Measurements from ENCODE around the gene ZCWPW1. TPM values are rescaled to one million over a fixed set of nuclear protein-coding genes. Genes with fewer than 3 reads are reported as not detected.

The ZCWPW1 gene
- total and polyA plus RNA-seq, 3 donors from 2014 or later: 83.5 to 145 (median 96.5) TPM

- Histone ChIP-seq H3K9me3 (no peaks in the 10 kb centered on the region), H3K4me3 (no peak overlapping the region), H3K27ac (no peak overlapping the region), H3K4me1 (no peaks in the 10 kb centered on the region), H3K36me3 (ENCODE audit: low read depth, missing control alignments) (no peaks in the 10 kb centered on the region), H3K27me3 (no peaks in the 10 kb centered on the region)
- intact Hi-C loops (cut with DNase I; ENCODE audit: low total_unique reads): no loop called here
- WGBS, 2 donors: 75 to 79% methylated on average over 1 of the region's 1 CpG
- peak in 1 of 3 experiments; percentile 11 for TF ChIP-seq CTCF (IDR thresholded peaks at IDR 0.05)
- no peak for TF ChIP-seq POLR2A (IDR thresholded peaks at IDR 0.05)
- no peak for DNase-seq
Observed at GRCh38 chr7:100418930-100419659, 9.4 kb downstream of the ZCWPW1 start.

- Histone ChIP-seq H3K4me1 (no peaks in the 10 kb centered on the region), H3K27me3 (no peaks in the 10 kb centered on the region), H3K9me3 (no peaks in the 10 kb centered on the region), H3K36me3 (ENCODE audit: low read depth, missing control alignments) (no peaks in the 10 kb centered on the region), H3K4me3 (no peak overlapping the region), H3K27ac (no peak overlapping the region)
- DNase-seq: no peak
- no peak for TF ChIP-seq POLR2A (IDR thresholded peaks at IDR 0.05)
- 85 to 89% methylated on average over 5 of the region's 5 CpGs for WGBS, 2 donors
- intact Hi-C loops (cut with DNase I; ENCODE audit: low total_unique reads): no loop called here
Observed at GRCh38 chr7:100415448-100415847, 13.1 kb downstream of the ZCWPW1 start.

GRCh38 chr7:100413889-100414288, 14.6 kb downstream of the ZCWPW1 start:
- Histone ChIP-seq H3K4me3 (no peak overlapping the region), H3K4me1 (no peaks in the 10 kb centered on the region), H3K27me3 (no peaks in the 10 kb centered on the region), H3K36me3 (ENCODE audit: low read depth, missing control alignments) (no peaks in the 10 kb centered on the region), H3K27ac (no peak overlapping the region), H3K9me3 (no peaks in the 10 kb centered on the region)
- WGBS, 2 donors: 88 to 90% methylated on average over 1 of the region's 1 CpG
- intact Hi-C loops (cut with DNase I; ENCODE audit: low total_unique reads): no loop called here
- TF ChIP-seq POLR2A (IDR thresholded peaks at IDR 0.05) (no peak), CTCF (IDR thresholded peaks at IDR 0.05) (no peak)
- DNase-seq: no peak

GRCh38 chr7:100413346-100413745, 15.2 kb downstream of the ZCWPW1 start:
- Histone ChIP-seq H3K4me3 (no peak overlapping the region), H3K4me1 (no peaks in the 10 kb centered on the region), H3K27me3 (no peaks in the 10 kb centered on the region), H3K9me3 (no peaks in the 10 kb centered on the region), H3K27ac (no peak overlapping the region), H3K36me3 (ENCODE audit: low read depth, missing control alignments) (no peaks in the 10 kb centered on the region)
- TF ChIP-seq POLR2A (IDR thresholded peaks at IDR 0.05) (no peak), CTCF (IDR thresholded peaks at IDR 0.05) (no peak)
- intact Hi-C loops (cut with DNase I; ENCODE audit: low total_unique reads): no loop called here
- DNase-seq: no peak

GRCh38 chr7:100411101-100411500, 17.4 kb downstream of the ZCWPW1 start:
- no peak overlapping the region for H3K4me3 ChIP-seq
- H3K36me3 ChIP-seq (ENCODE audit: low read depth, missing control alignments): no peaks in the 10 kb centered on the region
- TF ChIP-seq POLR2A (IDR thresholded peaks at IDR 0.05) (no peak), CTCF (IDR thresholded peaks at IDR 0.05) (no peak)
- intact Hi-C loops (cut with DNase I; ENCODE audit: low total_unique reads): no loop called here
- H3K27me3 ChIP-seq: no peaks in the 10 kb centered on the region
- no peak overlapping the region for H3K27ac ChIP-seq
- no peak for DNase-seq
- WGBS, 2 donors: 94 to 98% methylated on average over 6 of the region's 6 CpGs
- H3K9me3 ChIP-seq: no peaks in the 10 kb centered on the region
- peaks cover 4% of the 10 kb centered on the region for H3K4me1 ChIP-seq

Data from testis (tissue), 3 donors.